Measurements from ENCODE around the gene ADAMTS7.
A peak's percentile ranks its signal among the peaks of the same experiment; 100 is the strongest.
"Not testable (repeated sequence)": the region's sequence is repeated elsewhere in the genome, so short reads cannot be mapped to it uniquely, and the experiment has no call there.

The ADAMTS7 gene

GRCh38 chr15:78777953-78778345 is 33.3 kb downstream of the ADAMTS7 start:
- not testable (repeated sequence) for DNase-seq

- DNase-seq = peak; percentile 33 to 61
These were observed 33.8 kb downstream of the ADAMTS7 start for GRCh38 chr15:78777290-78777952.

GRCh38 chr15:78776046-78776925 is 35.0 kb downstream of the ADAMTS7 start:
- not testable (repeated sequence) for DNase-seq

GRCh38 chr15:78775472-78775871 is 35.8 kb downstream of the ADAMTS7 start:
- DNase-seq = no peak

- DNase-seq = not testable (repeated sequence)
These were observed 36.7 kb downstream of the ADAMTS7 start for GRCh38 chr15:78774451-78774990.

- DNase-seq = not testable (repeated sequence)
These were observed 37.4 kb downstream of the ADAMTS7 start for GRCh38 chr15:78773765-78774450.

GRCh38 chr15:78772738-78773137 is 38.5 kb downstream of the ADAMTS7 start:
- DNase-seq = no peak

- not testable (repeated sequence) for DNase-seq
These were observed 39.7 kb downstream of the ADAMTS7 start for GRCh38 chr15:78771436-78772000.

GRCh38 chr15:78771020-78771419 is 40.2 kb downstream of the ADAMTS7 start:
- DNase-seq = not testable (repeated sequence)

- DNase-seq = not testable (repeated sequence)
These were observed 41.6 kb downstream of the ADAMTS7 start for GRCh38 chr15:78769473-78770225.

- DNase-seq = no peak
These were observed 42.5 kb downstream of the ADAMTS7 start for GRCh38 chr15:78768531-78769408.

GRCh38 chr15:78768096-78768495 is 43.2 kb downstream of the ADAMTS7 start:
- no peak for DNase-seq

GRCh38 chr15:78767331-78767951 is 43.8 kb downstream of the ADAMTS7 start:
- no peak for DNase-seq

- not testable (repeated sequence) for DNase-seq
These were observed 44.6 kb downstream of the ADAMTS7 start for GRCh38 chr15:78766641-78767071.

GRCh38 chr15:78766041-78766440 is 45.2 kb downstream of the ADAMTS7 start:
- DNase-seq = no peak

- DNase-seq = not testable (repeated sequence)
These were observed 46.0 kb downstream of the ADAMTS7 start for GRCh38 chr15:78765154-78765860.

GRCh38 chr15:78764340-78765153 is 46.7 kb downstream of the ADAMTS7 start:
- not testable (repeated sequence) for DNase-seq

- DNase-seq = no peak
These were observed 47.4 kb downstream of the ADAMTS7 start for GRCh38 chr15:78763796-78764241.

Data from SHP77 (cell line).